HG03457 (cell line): ENCODE results near the gene ITPRID1.
"Not testable (repeated sequence)": the region's sequence is repeated elsewhere in the genome, so short reads cannot be mapped to it uniquely, and the experiment has no call there.

Source experiments
- ATAC-seq: cut with Tn5 transposase; IDR thresholded peaks from one replicate; pipeline ENCODE4 v1.9.1; 2021; ENCODE audit warnings: moderate number of reproducible peaks; ENCODE audit not compliant: unreplicated experiment

ITPRID1 gene

DNA sequence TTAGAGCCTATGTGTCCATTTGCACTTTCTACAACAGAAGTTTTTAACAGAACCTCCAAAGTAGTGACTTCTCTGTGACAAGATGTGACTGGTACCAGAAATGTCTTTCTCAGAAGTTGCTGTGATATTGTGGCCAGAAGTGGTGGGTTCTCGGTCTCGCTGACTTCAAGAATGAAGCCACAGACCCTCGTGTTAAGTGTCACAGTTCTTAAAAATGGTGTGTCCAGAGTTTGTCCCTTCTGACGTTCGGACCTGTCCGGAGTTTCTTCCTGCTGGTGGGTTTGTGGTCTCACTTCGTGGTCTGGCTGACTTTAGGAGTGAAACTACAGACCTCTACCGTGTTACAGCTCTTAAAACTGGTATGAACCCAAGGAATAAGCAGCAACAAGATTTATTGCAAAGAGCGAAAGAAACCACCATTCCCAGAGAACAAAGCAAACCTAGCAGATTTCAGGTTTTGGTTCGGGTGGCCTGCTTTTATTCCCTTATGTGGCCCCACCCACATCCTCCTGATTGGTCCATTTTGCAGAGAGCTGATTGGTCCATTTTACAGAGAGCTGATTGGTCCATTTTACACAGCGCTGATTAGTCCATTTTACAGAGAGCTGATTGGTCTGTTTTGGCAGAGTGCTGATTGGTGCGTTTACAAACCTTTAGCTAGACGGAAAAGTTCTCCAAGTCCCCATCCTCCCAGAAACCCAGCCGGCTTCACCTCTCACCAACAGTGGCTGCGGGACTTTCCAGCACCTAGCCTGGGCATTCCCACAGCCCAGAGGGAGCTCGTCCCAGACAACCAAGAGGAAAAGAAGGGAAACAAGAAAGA is 3.0 kb downstream of the ITPRID1 start:
- no peak for ATAC-seq

GRCh38 chr7:31517513-31517912 is 3.6 kb downstream of the ITPRID1 start:
- ATAC-seq, result no peak

- no peak for ATAC-seq
These were observed 4.9 kb downstream of the ITPRID1 start for GRCh38 chr7:31518766-31519165.

GRCh38 chr7:31521336-31522010 is 7.6 kb downstream of the ITPRID1 start:
- no peak for ATAC-seq

GRCh38 chr7:31526864-31527263 is 13.0 kb downstream of the ITPRID1 start:
- no peak for ATAC-seq

DNA sequence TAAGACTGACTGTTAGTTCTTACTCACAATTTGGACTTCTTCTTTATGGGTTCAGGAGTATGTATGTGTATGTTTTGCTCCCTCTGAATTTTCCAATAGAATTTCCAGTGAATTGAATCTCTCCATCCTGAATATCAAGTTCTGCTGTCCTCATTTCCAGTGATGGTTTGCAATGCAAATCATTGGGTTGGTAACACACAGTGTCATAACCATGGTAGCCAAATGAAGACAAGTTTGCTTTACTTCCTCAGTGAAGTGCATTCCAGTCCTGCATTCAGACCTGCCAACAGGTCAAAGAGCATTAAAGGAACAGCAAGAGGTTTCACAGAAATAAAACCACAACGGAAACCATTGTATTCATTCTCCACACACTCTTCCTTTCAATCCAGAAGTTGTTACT is 15.2 kb downstream of the ITPRID1 start:
- no peak for ATAC-seq

- ATAC-seq, result not testable (repeated sequence)
These were observed 26.8 kb downstream of the ITPRID1 start for GRCh38 chr7:31540651-31541185.

DNA sequence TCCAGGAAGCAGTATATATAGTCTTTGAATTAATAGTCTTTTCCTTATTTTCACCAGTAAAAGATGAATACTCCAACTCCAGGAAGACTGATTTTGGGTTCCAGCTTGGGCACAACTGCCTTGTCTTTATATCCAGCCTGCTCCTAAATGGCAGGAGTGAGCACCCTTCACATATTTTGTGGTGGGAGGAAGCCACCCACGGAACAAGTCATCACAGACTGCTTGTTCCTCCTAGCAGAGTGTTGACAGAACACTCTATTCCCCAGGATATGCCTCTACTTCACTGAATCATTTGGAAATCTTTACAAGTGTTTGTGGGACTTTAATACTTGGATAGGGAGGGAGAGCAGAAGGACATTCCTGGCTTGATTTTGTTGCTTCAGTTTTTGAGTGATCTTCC is 31.7 kb downstream of the ITPRID1 start:
- no peak for ATAC-seq

GRCh38 chr7:31549611-31550010 is 35.7 kb downstream of the ITPRID1 start:
- no peak for ATAC-seq

- ATAC-seq, result no peak
These were observed 36.5 kb downstream of the ITPRID1 start for GRCh38 chr7:31550432-31550831.

DNA sequence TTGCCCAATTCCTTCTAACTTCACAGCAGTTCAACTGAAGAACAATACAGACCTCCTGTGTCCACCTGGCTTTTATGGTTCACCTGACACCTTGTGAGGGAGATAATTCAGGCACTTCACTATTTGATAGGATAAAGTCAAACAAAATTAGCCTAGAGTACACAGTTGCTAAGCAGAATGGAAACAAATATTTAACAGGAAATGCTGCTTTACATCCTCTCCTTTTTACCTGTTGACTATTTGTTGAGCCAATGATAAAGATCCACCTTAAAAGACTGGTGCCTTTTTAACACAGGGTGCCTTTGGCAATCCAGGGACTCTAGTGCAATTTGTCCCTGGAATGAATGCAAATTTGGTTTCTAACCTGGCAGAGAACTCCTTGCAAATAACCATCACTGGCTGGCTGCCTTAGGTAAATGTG is 39.8 kb downstream of the ITPRID1 start:
- ATAC-seq, result no peak

DNA sequence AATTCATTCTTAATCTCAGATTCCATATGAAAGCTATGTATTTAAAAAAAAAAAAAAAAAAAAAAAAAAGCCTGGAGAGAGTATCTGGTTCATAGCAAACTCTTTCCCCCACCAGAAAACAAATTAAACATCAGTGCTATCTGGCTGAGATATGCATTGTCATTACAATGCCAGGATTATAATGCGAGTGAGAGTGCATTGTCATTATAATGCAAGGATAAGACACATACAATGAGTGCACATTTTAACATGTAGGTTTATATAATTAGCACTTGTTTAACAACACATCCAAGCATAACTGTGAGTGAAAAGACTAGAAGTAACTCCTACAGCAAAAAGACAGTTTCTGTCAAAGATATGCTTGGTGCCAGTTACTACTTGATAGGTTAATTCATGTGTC is 48.1 kb downstream of the ITPRID1 start:
- no peak for ATAC-seq

- no peak for ATAC-seq
These were observed 49.6 kb downstream of the ITPRID1 start for GRCh38 chr7:31563522-31563921.

DNA sequence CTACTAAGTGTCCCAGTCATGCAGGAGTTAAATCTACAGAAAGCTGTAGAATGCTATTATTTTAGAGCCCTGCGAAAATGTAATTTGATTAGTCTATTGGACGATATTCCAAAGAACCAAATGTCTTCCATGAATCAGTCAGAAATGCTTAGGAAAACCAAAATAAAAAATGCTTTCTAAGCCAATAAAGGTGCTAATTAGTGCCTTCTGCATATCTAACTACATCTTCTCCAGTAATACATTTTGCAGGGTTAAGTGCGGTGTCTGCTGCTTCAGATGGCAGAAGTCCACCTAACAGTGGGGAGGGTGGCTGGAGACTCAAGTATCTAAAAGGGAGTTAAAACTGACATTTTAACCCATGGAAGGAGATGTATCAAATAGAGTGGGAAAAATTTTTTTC is 50.1 kb downstream of the ITPRID1 start:
- no peak for ATAC-seq

DNA sequence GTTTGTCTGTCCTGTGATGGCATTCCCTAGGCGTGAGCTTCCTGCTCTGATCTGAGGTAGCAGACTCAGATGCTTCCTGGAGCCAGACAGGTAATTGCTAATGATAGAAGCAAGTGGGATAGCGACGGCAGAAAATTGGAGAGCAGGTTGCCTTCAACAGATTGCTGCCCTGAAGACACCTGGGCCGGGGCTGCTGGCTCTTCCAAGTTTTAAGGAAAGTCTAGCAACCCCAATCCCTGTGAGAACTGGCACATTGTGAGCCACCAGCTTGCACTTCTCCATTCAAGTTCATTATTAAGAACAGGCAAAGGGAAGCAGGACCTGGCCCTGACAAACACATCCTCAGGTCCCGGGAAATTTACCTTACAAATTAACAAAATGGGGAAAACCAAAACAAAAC is 50.8 kb downstream of the ITPRID1 start:
- ATAC-seq, result no peak

DNA sequence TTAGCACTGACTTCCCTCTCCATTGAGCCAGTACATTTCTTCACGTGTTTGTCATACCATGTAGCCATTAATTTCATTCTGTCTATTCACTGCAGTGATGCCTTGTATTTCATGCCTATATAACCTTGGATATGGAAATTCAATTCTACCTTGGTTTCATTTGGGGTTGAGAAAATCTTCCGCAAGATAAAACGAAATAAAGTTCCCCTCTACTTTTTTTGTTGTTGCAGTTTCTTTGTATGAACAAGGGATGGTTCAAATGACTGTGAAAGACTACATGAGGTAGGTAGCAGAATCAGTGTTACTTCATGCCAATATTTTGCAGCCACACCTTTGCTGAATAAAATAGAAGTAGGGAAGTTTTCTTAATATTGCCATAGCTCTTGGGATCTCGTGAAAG is 55.6 kb downstream of the ITPRID1 start:
- ATAC-seq, result no peak

DNA sequence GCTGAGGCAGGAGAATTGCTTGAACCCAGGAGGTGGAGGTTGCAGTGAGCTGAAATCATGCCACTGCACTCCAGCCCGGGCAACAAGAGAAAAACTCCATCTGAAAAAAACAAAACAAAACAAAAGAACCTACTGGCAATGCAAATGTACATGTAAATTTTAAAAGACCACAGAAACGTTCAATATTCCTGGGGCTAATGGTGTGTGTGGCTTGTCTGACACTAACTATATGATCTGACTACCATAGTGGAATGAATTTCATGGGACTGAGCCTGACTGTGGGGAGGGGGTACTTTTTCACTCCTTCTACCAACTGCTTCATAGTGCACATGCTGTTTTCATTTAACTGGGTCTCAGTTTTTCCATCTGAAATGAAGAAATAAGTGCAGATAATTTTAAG is 69.6 kb downstream of the ITPRID1 start:
- ATAC-seq, result no peak

DNA sequence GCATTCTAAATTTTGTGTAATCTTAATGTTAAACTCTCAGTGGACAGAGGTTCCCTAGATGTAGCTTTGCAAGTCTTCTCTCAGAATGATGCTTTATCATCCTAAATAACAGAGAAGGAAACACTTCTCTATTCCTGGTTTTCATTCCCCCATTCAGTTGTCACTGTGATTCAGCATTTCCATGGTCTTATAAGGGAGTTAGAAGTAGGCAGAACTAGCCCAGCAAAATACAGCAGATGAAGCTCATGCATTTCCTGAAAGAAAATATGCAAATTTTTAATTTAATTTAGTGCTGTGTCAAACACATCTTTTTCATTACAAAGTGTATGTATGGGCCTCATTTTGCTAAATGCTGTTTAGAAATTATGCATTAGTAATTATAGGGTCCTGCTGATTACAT is 70.1 kb downstream of the ITPRID1 start:
- ATAC-seq, result no peak

DNA sequence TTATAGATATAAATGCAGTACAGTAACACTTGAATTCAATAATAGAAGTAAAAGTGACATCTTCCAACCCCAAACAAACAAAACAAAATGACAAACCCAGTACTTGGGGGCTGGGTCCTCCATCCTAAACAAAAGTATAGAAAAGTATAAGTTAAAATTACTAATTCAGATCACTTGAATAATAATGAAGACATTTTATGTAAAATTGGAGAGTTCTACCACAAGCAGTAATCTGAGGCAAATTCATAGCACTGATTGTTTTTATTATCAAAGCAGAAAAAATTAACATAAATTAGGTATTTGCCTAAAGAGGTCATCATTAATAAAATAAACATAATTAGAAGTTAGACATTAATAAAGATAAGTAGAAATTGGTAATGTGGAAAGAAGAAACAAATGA is 81.5 kb downstream of the ITPRID1 start:
- ATAC-seq, result no peak

GRCh38 chr7:31602041-31602625 is 88.2 kb downstream of the ITPRID1 start:
- ATAC-seq, result no peak

- no peak for ATAC-seq
These were observed 89.2 kb downstream of the ITPRID1 start for GRCh38 chr7:31603046-31603445.

GRCh38 chr7:31613604-31614003 is 99.7 kb downstream of the ITPRID1 start:
- ATAC-seq, result no peak
